ENCODE results near the gene DYRK2.

The DYRK2 gene

GRCh38 chr12:67648521-67649260 is at the start of gene DYRK2:
TSS of gene DYRK2 (plus strand) at chr12:67648745. CDS start at chr12:67649134, 389 bp downstream.
- H3K9ac ChIP-seq (ENCODE audit: low read length): peak within 1 kb of the TSS; percentile 91
- H3K4me3 ChIP-seq (ENCODE audit: low read length): peak within 1 kb of the TSS; percentile 94
- H3K27ac ChIP-seq (ENCODE audit: low read length): peak within 1 kb of the TSS; percentile 64
- no peaks in the 10 kb centered on the region for H3K9me3 ChIP-seq (ENCODE audit: control insufficient read depth, low read depth, low read length)
- peaks cover 7% of the 10 kb centered on the region for H3K36me3 ChIP-seq (ENCODE audit: control insufficient read depth, low read depth, low read length)
- peaks cover 12% of the 10 kb centered on the region for H3K27me3 ChIP-seq (ENCODE audit: control insufficient read depth, insufficient read depth, low read length)
- H3K4me1 ChIP-seq (ENCODE audit: control insufficient read depth, low read depth, low read length): peaks cover 22% of the 10 kb centered on the region

- Histone ChIP-seq H3K27ac (ENCODE audit: low read length) (no peak overlapping the region), H3K36me3 (ENCODE audit: control insufficient read depth, low read depth, low read length) (no peaks in the 10 kb centered on the region), H3K4me1 (ENCODE audit: control insufficient read depth, low read depth, low read length) (peaks cover 10% of the 10 kb centered on the region), H3K4me3 (ENCODE audit: low read length) (no peak overlapping the region), H3K9me3 (ENCODE audit: control insufficient read depth, low read depth, low read length) (no peaks in the 10 kb centered on the region), H3K9ac (ENCODE audit: low read length) (no peak overlapping the region), H3K27me3 (ENCODE audit: control insufficient read depth, insufficient read depth, low read length) (no peaks in the 10 kb centered on the region)
Observed at GRCh38 chr12:67599691-67600090, 48.9 kb upstream of the DYRK2 start.

- Histone ChIP-seq H3K9ac (ENCODE audit: low read length) (no peak overlapping the region), H3K36me3 (ENCODE audit: control insufficient read depth, low read depth, low read length) (no peaks in the 10 kb centered on the region)
Observed at GRCh38 chr12:67601126-67601525, 47.4 kb upstream of the DYRK2 start.

GRCh38 chr12:67609226-67609870 is 39.2 kb upstream of the DYRK2 start:
- H3K27ac ChIP-seq (ENCODE audit: low read length): no peak overlapping the region
- no peaks in the 10 kb centered on the region for H3K27me3 ChIP-seq (ENCODE audit: control insufficient read depth, insufficient read depth, low read length)
- H3K9ac ChIP-seq (ENCODE audit: low read length): no peak overlapping the region
- H3K9me3 ChIP-seq (ENCODE audit: control insufficient read depth, low read depth, low read length): no peaks in the 10 kb centered on the region
- no peaks in the 10 kb centered on the region for H3K4me1 ChIP-seq (ENCODE audit: control insufficient read depth, low read depth, low read length)
- no peaks in the 10 kb centered on the region for H3K36me3 ChIP-seq (ENCODE audit: control insufficient read depth, low read depth, low read length)
- no peak overlapping the region for H3K4me3 ChIP-seq (ENCODE audit: low read length)

More at GRCh38 chr12:67601126-67601525, 47.4 kb upstream of the DYRK2 start:
- no peaks in the 10 kb centered on the region for H3K9me3 ChIP-seq (ENCODE audit: control insufficient read depth, low read depth, low read length)
- no peak overlapping the region for H3K27ac ChIP-seq (ENCODE audit: low read length)
- no peak overlapping the region for H3K4me3 ChIP-seq (ENCODE audit: low read length)
- peaks cover 10% of the 10 kb centered on the region for H3K4me1 ChIP-seq (ENCODE audit: control insufficient read depth, low read depth, low read length)
- no peaks in the 10 kb centered on the region for H3K27me3 ChIP-seq (ENCODE audit: control insufficient read depth, insufficient read depth, low read length)

- Histone ChIP-seq H3K36me3 (ENCODE audit: control insufficient read depth, low read depth, low read length) (no peaks in the 10 kb centered on the region), H3K27me3 (ENCODE audit: control insufficient read depth, insufficient read depth, low read length) (no peaks in the 10 kb centered on the region), H3K4me3 (ENCODE audit: low read length) (no peak overlapping the region)
Observed at GRCh38 chr12:67613040-67613439, 35.5 kb upstream of the DYRK2 start.

GRCh38 chr12:67617629-67618028 is 30.9 kb upstream of the DYRK2 start:
- no peak overlapping the region for H3K27ac ChIP-seq (ENCODE audit: low read length)
- no peaks in the 10 kb centered on the region for H3K4me1 ChIP-seq (ENCODE audit: control insufficient read depth, low read depth, low read length)
- no peaks in the 10 kb centered on the region for H3K36me3 ChIP-seq (ENCODE audit: control insufficient read depth, low read depth, low read length)
- H3K27me3 ChIP-seq (ENCODE audit: control insufficient read depth, insufficient read depth, low read length): no peaks in the 10 kb centered on the region
- no peaks in the 10 kb centered on the region for H3K9me3 ChIP-seq (ENCODE audit: control insufficient read depth, low read depth, low read length)
- H3K4me3 ChIP-seq (ENCODE audit: low read length): no peak overlapping the region
- H3K9ac ChIP-seq (ENCODE audit: low read length): no peak overlapping the region

More at GRCh38 chr12:67613040-67613439, 35.5 kb upstream of the DYRK2 start:
- Histone ChIP-seq H3K4me1 (ENCODE audit: control insufficient read depth, low read depth, low read length) (no peaks in the 10 kb centered on the region), H3K9me3 (ENCODE audit: control insufficient read depth, low read depth, low read length) (no peaks in the 10 kb centered on the region), H3K9ac (ENCODE audit: low read length) (no peak overlapping the region), H3K27ac (ENCODE audit: low read length) (no peak overlapping the region)

- Histone ChIP-seq H3K27ac (ENCODE audit: low read length) (no peak overlapping the region), H3K9ac (ENCODE audit: low read length) (no peak overlapping the region)
Observed at GRCh38 chr12:67618303-67618702, 30.2 kb upstream of the DYRK2 start.

GRCh38 chr12:67621112-67621511 is 27.4 kb upstream of the DYRK2 start:
- Histone ChIP-seq H3K9me3 (ENCODE audit: control insufficient read depth, low read depth, low read length) (no peaks in the 10 kb centered on the region), H3K4me3 (ENCODE audit: low read length) (no peak overlapping the region), H3K9ac (ENCODE audit: low read length) (no peak overlapping the region), H3K27me3 (ENCODE audit: control insufficient read depth, insufficient read depth, low read length) (no peaks in the 10 kb centered on the region), H3K4me1 (ENCODE audit: control insufficient read depth, low read depth, low read length) (no peaks in the 10 kb centered on the region), H3K36me3 (ENCODE audit: control insufficient read depth, low read depth, low read length) (no peaks in the 10 kb centered on the region), H3K27ac (ENCODE audit: low read length) (no peak overlapping the region)

More at GRCh38 chr12:67618303-67618702, 30.2 kb upstream of the DYRK2 start:
- no peaks in the 10 kb centered on the region for H3K36me3 ChIP-seq (ENCODE audit: control insufficient read depth, low read depth, low read length)
- no peaks in the 10 kb centered on the region for H3K9me3 ChIP-seq (ENCODE audit: control insufficient read depth, low read depth, low read length)
- H3K4me3 ChIP-seq (ENCODE audit: low read length): no peak overlapping the region
- no peaks in the 10 kb centered on the region for H3K4me1 ChIP-seq (ENCODE audit: control insufficient read depth, low read depth, low read length)
- no peaks in the 10 kb centered on the region for H3K27me3 ChIP-seq (ENCODE audit: control insufficient read depth, insufficient read depth, low read length)

GRCh38 chr12:67621926-67622325 is 26.6 kb upstream of the DYRK2 start:
- no peak overlapping the region for H3K9ac ChIP-seq (ENCODE audit: low read length)
- no peaks in the 10 kb centered on the region for H3K27me3 ChIP-seq (ENCODE audit: control insufficient read depth, insufficient read depth, low read length)
- no peaks in the 10 kb centered on the region for H3K36me3 ChIP-seq (ENCODE audit: control insufficient read depth, low read depth, low read length)
- H3K9me3 ChIP-seq (ENCODE audit: control insufficient read depth, low read depth, low read length): no peaks in the 10 kb centered on the region
- no peaks in the 10 kb centered on the region for H3K4me1 ChIP-seq (ENCODE audit: control insufficient read depth, low read depth, low read length)
- H3K27ac ChIP-seq (ENCODE audit: low read length): no peak overlapping the region
- H3K4me3 ChIP-seq (ENCODE audit: low read length): no peak overlapping the region

- no peaks in the 10 kb centered on the region for H3K36me3 ChIP-seq (ENCODE audit: control insufficient read depth, low read depth, low read length)
Observed at GRCh38 chr12:67623259-67623658, 25.3 kb upstream of the DYRK2 start.

GRCh38 chr12:67624355-67624754 is 24.2 kb upstream of the DYRK2 start:
- H3K27ac ChIP-seq (ENCODE audit: low read length): no peak overlapping the region
- H3K4me3 ChIP-seq (ENCODE audit: low read length): no peak overlapping the region
- H3K4me1 ChIP-seq (ENCODE audit: control insufficient read depth, low read depth, low read length): no peaks in the 10 kb centered on the region
- no peaks in the 10 kb centered on the region for H3K36me3 ChIP-seq (ENCODE audit: control insufficient read depth, low read depth, low read length)
- H3K9me3 ChIP-seq (ENCODE audit: control insufficient read depth, low read depth, low read length): no peaks in the 10 kb centered on the region
- no peak overlapping the region for H3K9ac ChIP-seq (ENCODE audit: low read length)
- no peaks in the 10 kb centered on the region for H3K27me3 ChIP-seq (ENCODE audit: control insufficient read depth, insufficient read depth, low read length)

More at GRCh38 chr12:67623259-67623658, 25.3 kb upstream of the DYRK2 start:
- H3K4me3 ChIP-seq (ENCODE audit: low read length): no peak overlapping the region
- no peak overlapping the region for H3K27ac ChIP-seq (ENCODE audit: low read length)
- H3K27me3 ChIP-seq (ENCODE audit: control insufficient read depth, insufficient read depth, low read length): no peaks in the 10 kb centered on the region
- H3K4me1 ChIP-seq (ENCODE audit: control insufficient read depth, low read depth, low read length): no peaks in the 10 kb centered on the region
- no peak overlapping the region for H3K9ac ChIP-seq (ENCODE audit: low read length)
- H3K9me3 ChIP-seq (ENCODE audit: control insufficient read depth, low read depth, low read length): no peaks in the 10 kb centered on the region

GRCh38 chr12:67625004-67625403 is 23.5 kb upstream of the DYRK2 start:
- Histone ChIP-seq H3K36me3 (ENCODE audit: control insufficient read depth, low read depth, low read length) (no peaks in the 10 kb centered on the region), H3K27ac (ENCODE audit: low read length) (no peak overlapping the region), H3K9ac (ENCODE audit: low read length) (no peak overlapping the region), H3K9me3 (ENCODE audit: control insufficient read depth, low read depth, low read length) (no peaks in the 10 kb centered on the region), H3K4me3 (ENCODE audit: low read length) (no peak overlapping the region), H3K27me3 (ENCODE audit: control insufficient read depth, insufficient read depth, low read length) (no peaks in the 10 kb centered on the region), H3K4me1 (ENCODE audit: control insufficient read depth, low read depth, low read length) (no peaks in the 10 kb centered on the region)
